Measurements from ENCODE around the gene LMO1. TPM values are rescaled to one million over a fixed set of nuclear protein-coding genes. Genes with fewer than 3 reads are reported as not detected.

Gene LMO1
- total RNA-seq, 1 donor from 2014 or later, result 0.41 TPM

DNA sequence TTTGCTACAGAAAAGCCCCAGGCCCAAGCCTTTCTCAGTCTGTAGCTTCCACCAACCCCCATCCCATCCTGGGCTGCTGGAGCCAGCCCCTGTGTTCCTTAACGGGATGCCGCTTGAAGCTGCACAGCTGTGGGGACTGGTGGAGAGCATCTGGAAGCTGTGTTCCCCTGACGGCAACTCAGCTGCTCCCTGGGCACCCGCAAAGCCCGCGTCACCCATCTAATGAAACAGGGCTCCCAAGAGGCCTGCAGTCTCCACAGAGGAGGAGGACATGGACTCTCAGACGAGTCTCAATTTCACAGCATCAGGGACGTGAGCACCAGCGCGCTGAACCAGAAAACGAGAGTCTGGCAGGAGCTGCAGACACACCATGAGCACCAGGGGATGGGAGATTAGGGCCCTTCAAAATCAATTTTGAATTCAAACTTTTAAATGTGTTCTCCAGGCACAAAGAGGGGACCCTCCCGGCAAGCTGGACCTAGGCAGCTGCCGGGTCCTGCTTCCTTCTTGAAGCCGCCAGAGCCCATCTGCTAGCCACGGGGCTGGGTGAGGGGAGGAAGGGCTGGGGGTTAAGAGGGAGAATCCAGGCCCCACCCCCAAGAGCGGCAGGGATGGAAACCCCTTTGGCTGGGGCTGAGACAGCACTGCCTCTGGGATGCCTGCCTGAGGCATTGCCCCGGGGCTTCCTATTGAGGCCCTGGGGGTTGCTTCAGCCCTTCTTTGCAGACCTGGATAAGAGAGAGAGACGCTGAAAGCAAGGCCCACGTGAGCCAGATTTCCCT lies 21.0 kb downstream of the LMO1 start:
- DNase-seq, result peak; percentile 24

DNA sequence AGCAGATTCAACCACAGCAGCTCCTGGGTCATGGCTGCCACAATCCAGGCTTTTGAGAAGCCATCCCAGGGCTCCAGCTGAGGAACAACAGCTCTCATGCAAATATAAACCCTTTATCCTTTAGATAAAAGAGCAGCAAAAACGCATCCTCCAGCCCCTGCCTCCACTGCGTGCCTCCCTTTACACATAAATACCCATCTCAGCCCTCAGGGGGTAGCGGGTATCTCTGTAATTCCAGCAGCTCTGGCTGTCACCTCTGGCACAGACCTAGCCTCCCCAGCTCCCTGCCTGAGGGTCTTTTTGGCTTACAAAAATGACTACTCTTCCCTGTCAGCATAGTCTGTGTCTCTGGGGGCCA lies 21.6 kb downstream of the LMO1 start:
- DNase-seq, result no peak

DNA sequence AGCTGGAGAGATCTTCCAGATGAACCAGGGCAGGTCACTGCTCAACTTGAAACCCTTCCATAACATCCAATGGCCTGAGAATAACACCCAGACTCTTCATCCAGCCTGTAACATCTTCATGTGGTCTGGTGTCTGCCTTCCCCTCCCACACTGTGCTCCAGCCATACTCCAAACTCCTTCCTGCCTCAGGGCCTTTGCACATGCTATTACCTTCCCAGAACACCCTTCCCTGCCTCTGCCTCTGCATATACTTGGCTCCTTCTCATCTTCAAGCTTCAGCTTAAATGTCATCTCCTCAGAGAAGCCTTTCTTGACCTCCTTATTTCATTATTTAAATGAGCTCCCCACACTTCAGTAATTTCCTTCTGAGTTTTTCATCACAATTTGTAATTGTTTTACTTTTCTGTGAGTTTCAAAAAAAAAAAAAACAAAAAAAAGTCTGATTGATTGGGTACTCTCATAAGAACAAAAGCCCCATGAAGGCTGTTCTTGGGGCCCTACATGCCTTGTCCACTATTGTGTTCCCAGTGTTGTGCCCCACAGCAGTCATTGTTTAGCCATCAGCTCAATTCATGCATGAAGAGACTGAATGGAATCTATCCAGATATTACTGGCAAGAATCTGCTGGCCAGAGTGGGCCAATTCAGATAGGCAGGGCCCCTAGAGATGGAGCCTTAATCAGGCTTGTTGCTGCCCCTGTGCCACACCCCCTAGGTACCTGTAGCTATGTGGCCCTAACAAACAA lies 22.1 kb downstream of the LMO1 start:
- DNase-seq, result no peak

DNA sequence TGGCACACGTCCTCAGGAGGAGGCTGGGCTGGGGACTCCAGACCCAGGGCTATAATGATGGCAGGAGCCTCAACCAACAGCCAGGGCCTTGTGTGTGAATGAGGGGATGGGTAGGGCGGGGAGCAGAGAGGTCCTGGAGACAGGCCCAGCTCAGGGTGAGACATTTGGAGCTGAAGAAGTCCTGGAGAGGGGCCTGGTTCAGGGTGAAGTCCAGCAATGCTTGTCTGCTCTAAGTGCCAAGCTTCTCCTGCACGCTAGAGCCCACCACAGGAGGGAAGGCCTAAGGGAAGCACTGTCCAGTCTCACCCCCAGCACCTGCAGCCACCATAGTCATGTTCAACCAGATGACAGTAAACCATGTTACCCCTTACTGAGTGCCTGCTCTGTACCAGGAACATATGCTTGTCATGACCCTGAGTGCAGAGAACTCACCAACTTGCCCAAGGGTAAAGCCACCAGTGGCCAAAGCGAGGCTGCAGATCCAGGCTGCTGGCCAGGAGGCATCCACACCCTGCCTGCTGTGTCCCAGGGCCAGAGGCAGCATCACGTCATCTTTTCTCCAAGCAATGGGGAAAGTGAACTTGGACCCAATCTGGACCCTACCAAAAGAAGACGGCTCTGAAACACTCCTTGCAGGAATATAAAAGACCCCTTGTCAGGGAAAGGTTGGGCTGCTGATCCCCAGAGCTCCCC lies 24.0 kb downstream of the LMO1 start:
- peak; percentile 14 for DNase-seq

DNA sequence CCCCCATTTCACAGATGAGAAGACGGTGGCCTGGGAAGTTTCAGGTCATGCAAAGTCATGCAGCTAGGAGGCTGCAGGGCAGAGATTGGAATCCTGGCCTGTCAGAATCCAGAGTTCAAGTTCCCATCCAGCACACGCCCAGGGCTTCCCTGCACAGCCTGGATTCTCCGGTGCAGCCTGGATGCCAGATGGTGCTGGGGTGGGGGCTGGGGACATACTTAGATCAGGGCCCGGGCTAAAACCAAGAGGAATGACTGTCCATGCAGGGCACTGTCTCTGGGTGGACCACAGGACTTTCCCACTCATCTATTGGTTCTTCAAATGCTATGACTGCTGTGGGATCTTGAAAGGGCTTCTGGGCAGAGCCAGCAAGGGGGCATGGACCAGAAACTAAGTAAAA lies 24.6 kb downstream of the LMO1 start:
- DNase-seq, result no peak

DNA sequence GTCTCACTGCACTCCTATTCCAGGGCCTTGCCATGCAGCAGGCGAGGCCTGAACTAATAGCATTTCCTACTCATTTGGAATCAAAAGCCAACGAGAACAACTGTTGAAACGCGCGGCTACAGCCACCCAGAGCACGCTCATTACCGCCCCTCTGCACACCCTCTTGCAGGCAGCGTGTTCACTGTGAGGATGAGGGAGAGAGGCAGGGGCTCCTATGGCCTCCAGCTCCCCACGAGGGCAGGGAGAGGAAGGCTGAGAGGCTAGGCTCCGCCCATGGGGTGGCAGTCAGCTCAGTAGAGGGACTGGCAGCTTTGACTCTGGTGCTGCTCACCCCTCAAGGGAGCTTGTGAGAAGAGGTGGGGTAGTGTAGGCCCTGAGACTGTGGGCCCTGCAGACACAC lies 26.2 kb downstream of the LMO1 start:
- DNase-seq, result no peak

DNA sequence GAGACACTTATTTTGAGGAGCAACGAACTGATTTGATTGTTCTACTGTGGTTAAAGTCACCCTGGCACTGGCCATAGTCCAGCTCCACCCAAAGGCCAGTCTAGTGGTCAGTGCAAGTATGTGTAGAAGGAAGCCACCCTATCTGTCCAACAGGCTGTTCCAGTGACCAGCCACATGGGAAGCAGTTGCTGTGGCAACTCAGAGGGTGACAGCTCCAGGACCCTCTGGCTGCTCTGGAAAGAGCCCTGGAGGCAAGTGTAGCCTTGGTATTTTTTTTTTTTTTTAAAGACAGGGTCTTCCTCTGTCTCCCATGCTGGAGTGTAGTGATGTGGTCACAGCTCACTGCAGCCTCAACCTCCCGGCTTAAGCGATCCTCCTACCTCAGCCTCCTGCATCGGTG lies 27.8 kb downstream of the LMO1 start:
- DNase-seq, result no peak

DNA sequence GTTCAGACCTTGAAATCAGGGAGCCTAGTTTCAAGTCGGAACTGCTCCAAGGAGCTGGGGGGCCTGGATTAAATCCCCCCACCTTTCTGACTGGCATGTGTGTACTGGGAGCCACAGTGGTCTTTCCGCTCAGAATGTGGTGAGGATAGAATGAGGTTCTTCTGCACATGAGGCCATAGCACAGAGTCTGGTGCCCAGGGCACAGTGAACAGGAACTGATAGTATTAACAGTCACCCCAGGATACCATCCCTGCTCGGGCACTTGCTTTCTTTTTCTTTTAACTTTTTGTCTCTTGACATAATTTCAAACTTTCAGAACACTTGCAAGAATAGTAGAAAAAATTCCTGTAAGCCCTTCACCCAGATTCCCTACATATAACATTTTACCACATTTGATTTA lies 28.8 kb downstream of the LMO1 start:
- DNase-seq, result no peak

DNA sequence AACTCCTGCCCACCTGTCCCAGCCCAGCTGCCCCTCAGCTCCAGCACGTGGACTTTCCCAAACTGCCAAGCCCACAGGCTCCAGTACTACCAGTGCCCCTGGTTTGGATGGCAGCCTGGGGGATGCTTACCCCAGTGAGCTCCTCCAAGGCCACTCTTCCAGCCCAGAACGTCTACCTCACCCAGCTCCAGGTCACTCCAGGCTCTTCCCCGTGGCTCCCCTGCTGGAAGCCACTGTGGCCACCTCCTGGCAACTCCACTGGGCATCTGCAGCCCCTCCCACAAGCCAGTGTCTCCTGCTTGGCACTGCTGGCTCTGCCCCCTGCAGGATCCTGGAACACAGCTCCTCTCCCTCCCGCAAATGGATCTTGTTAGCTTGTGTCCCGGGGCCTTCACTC lies 29.3 kb downstream of the LMO1 start:
- DNase-seq, result no peak

DNA sequence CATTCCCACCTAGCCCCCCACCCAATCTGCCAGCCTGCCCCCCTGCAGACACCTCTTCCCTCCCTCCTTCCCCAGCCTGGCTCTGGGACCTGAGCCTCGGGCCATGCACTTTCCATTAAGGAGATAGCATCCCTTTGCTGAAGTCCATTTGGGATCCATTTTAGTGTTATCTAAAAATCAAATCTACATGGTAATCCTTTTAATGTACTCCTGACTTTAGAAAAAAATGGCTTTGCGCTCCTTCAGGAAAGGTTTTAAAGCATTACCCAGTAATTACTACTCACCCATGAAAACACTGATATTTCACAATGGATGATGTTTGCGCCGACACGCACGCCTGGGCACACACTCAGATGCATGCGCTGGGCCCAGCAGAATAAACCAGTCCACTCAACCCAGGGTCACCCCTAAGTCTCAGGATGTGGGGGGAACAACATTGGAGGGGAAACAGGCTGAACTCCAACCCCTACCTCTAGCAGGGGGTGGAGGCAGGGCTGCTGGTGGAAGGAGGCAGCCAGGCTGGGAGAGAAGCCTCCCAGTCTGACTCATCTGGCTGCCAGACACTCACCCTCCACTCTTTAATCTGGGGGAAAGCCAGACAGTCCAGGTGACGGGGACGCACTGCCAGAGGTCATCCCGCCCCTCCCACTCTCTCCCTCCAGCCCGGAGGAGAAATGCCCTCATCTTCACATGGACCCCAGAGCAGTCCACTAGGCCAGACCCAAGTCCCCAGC lies 29.8 kb downstream of the LMO1 start:
- DNase-seq, result no peak

DNA sequence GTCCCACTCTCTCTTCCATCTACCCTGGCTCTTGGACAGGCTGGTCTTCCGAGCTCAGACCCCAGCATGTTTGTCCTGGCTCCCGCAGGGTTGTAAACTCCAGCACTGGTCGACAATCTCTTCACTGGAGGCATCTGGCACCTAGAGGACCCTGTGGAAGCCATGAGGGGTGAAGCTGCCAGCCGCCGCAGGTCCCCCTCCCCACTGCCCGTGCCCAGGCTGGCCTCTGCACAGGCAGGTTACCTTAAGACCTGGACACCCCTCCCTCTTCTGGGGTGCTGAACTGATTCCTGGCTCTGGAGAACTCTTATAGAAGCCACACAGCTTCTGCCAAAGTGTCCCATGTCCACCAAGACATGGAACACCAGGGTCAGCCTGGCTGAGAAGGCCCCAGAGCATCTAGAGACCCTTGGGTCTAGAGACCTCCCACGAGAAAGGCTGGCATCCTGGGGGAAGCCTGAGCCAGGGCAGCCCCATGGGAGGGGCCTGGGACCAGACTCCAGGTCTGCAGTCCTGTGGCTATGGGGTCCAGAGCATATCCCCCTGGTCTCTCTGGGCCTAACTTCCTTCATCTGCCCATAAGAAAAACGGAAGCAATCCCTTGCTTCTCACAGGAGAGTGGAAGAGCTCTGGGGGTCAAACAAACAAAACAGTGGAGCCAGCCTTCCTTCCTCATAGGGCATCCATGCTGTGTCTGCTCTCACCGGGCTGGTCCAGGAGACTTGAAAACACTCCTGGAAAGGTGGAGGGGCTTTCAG lies 30.6 kb downstream of the LMO1 start:
- DNase-seq, result no peak

DNA sequence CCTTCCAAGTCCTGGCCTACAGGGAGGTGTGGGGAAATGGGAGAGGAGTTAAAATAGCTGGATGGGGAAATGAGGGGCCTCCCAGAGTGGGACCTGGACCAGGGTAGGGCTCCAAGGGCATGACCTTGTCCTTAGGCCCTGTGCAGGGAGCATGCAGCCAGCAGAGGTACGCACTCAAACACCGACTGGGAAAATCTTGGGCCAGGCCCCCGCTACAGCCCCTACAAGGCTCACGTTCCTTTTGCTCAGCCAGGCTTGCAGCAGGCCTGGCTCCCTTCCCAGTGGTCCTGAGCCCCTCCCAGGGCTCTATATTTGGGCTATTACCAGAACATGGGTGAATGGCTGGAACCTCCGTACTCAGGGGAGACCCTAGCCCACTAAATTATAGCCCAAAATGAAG lies 31.3 kb downstream of the LMO1 start:
- DNase-seq, result no peak

DNA sequence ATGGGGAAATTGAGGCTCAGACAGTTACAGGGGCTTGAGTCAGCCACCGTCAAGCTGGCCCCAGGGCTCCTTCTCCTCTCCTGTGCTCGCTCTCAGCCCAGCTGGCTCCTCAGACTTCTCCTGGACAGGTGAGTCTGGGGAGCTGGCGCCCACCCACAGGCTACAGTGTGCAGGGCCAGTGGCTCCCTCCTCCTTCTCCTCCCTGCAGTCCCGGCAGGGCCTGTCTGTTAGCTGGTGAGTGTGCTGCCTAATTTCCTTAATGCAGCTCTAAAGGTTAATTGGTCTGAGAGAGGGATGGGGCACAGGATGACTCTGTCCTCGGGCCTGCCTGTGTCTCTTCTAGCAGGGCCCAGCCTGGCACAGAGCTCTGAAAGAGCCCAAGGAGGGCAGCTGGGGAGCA lies 31.7 kb downstream of the LMO1 start:
- DNase-seq, result no peak

DNA sequence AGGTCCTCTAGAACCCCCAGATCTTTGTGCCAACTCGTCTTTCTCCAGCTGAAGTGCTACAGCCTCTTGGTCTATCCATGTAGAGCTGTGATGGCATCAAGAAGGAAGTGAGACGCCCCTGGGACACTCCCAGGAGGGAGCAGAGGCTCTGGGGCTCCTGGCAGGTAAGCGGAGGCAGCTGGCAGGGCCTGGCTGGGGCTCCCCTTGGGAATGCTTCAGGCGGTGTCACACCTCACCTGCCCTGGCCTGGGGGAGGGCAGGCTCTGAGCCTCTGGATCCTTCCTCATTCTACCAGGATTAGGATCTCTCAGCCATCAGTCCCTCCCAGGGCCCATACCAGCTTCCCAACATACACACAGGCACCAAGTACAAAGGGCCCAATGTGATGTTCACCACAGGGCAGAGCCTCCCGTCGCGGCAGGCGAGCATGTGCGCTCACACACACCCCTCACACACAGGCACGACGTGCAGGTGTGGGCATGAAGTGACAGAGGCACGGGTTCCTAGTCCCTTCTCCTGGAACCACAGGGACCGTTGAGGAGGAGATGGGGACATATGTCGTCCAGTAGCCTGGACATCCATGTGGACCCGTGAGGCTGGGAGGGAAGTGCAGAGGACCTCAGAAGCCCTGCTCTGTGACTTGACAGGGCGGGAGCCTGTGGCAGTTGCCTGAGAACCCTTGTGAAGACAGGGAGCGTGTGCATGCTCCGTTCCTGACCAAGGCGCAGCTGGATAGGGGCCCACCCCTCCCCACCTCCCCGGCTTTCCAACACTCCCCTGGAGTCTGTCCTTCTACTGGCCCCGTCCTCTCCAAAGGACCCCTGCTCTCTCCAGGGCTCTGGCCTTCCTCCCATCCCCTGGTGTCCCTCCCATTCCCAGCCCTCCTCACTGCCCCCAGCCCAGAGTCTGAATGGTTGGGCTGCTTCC lies 32.5 kb downstream of the LMO1 start:
- no peak for DNase-seq

DNA sequence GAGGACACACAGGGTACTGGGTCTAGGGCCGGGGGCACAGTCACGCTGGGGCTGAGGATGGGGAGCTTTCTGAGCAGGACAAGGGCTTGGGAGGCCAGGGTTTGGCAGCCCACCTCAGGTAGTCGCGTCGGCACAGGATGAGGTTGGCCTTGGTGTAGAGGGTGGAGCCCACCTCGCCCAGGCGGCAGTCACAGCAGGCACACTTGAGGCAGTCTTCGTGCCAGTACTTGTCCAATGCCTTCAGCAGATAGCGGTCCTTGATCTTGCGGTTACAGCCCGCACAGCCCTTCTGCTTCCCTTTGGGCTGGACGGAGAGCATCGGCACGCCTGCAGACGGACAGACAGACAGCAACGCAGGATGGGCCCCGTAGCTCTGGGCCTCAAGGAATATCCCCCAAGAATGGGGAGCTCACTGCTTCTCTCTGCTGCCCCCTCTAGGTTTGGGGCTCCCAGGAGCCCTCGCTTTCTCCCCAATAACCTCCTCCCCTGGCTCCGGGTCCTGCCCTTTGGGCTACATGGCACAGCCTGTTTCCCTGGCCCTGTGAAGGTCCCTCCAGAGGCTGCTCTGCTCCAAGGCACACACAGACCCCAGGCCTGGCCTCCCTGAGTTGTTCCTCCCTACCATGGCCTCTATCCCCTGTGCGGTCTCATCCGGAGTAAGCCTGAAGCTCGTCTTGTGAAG lies 33.4 kb downstream of the LMO1 start:
- no peak for DNase-seq

DNA sequence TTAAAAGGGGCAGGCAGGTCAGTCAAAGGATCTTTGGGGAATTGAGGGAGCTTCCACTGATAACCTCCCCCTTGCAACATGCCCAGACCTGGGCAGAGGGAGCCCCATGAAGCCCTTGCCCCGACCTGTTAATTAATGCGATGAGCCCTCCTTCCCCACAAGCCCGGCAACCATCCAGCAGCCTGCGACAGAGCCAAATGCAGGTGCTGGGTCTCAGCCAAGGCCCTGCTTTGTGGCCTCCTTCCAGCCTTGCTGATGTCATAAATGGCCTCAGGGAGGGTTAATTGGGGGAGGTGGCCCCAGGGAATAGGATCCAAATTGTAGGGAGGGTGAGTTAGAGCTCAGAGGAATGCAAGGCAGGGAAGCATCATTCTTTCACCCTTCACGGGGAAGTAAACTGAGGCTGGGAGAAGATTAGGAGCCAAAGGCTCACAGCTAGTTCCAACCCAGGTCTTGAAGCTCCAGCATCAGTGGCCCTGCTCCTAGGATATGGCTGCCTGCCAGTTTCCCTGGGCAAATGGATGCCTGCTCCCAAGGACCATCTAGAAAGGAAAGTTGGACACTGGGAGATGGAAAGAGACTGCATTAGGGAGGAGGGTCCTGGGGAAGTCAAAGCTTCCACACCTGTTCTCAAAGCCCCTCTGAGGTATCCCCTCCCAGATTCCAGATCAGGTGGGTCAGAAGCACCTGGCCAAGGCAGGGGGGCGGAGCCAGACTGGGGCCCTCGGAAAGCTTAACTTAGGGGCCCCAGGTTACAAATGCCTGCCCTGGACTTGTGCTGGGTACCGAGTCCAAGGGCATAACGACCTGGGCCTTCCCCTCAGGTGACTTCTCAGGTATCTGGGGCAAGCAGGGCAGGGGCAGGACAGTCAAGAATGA lies 34.1 kb downstream of the LMO1 start:
- peak; percentile 28 for DNase-seq

DNA sequence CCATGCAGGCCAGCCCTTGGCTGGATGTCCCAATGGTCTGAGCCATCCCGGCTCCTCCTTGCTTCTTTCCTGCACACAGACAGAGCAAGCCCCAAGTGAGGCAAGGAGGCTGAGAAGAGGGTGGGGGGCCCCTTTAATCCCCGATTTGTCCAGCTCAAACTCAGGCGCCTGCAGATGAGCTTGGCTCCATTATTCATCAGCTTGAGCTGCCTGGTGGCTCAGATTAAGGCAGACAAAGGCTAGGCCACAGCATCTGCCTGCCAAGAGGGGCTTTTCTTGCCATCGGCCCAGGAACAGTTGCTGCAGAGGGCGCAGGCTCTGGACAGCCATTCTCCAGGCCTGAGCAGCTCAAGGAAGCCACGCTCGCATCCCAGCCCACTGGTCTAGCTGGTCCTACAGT lies 35.4 kb downstream of the LMO1 start:
- DNase-seq, result no peak

DNA sequence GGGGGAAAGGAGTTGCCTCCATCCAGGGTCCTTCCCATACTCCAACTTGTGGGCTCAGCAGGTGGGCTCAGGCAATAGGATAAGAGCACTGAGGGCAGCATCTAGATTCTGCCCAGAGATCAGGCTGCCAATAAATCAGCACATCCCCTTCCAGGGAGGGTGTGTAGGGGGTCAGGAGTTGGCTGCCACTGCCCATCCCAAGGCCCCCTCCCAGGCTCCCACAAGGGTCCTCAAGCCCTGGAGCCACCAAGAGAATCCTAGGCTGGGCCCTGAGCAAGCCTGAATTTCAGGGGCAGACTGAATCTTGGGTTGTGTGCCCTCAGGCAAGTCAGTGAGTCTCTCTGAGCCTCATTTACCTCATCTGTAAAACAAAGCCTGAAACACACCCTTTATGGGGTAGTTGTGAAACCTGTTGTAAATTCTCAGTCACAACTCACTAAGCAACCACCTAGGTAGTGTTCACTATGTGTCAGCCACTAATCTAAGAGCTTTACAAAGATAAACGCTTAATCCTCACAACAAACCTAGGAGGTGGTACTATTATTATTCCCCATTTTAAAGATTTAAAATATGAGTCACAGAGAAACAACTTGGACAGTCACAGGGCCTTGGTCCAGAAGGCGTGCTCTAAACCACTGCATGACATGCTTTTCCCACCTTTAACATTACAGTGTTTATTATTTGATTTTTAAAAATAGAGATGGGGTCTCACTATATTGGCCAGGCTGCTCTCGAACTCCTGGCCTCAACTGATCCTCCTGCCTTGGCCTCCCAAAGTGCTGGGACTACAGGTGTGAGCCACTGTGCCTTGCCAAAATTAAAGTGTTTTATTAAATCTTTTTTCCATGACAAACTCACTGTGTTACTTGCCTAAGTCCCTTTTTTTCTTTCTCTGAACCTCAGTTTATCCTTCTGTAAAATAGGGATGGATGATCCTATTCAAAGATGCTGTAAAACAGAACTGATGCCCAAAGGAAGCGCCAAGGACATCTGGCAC lies 36.2 kb downstream of the LMO1 start:
- peak; percentile 13 for DNase-seq

All from tongue (tissue), 2 donors.